GM18508 (cell line): ENCODE measurements around the gene TGFBR1.
"Not testable (repeated sequence)": the region's sequence is repeated elsewhere in the genome, so short reads cannot be mapped to it uniquely, and the experiment has no call there.

Experiments used
- ATAC-seq: cut with Tn5 transposase; IDR thresholded peaks from one replicate; pipeline ENCODE4 v1.9.1; 2021; ENCODE audit warnings: moderate number of reproducible peaks; ENCODE audit not compliant: insufficient read depth, unreplicated experiment

TGFBR1 gene

GRCh38 chr9:99182356-99182755 is 77.4 kb downstream of the TGFBR1 start:
- ATAC-seq, result no peak

GRCh38 chr9:99183616-99184015 is 78.7 kb downstream of the TGFBR1 start:
- ATAC-seq, result no peak

GRCh38 chr9:99184110-99184474 is 79.2 kb downstream of the TGFBR1 start:
- no peak for ATAC-seq

GRCh38 chr9:99184475-99185347 is 79.8 kb downstream of the TGFBR1 start:
- ATAC-seq, result peak; percentile 32

- ATAC-seq, result no peak
These were observed 80.4 kb downstream of the TGFBR1 start for GRCh38 chr9:99185348-99185632.

GRCh38 chr9:99185934-99186333 is 81.0 kb downstream of the TGFBR1 start:
- ATAC-seq, result no peak

- ATAC-seq, result no peak
These were observed 82.4 kb downstream of the TGFBR1 start for GRCh38 chr9:99187311-99187710.

GRCh38 chr9:99189186-99189585 is 84.3 kb downstream of the TGFBR1 start:
- no peak for ATAC-seq

GRCh38 chr9:99189887-99190596 is 85.1 kb downstream of the TGFBR1 start:
- no peak for ATAC-seq

- ATAC-seq, result no peak
These were observed 85.8 kb downstream of the TGFBR1 start for GRCh38 chr9:99190597-99191283.

GRCh38 chr9:99192786-99193465 is 88.0 kb downstream of the TGFBR1 start:
- ATAC-seq, result no peak

- ATAC-seq, result no peak
These were observed 88.5 kb downstream of the TGFBR1 start for GRCh38 chr9:99193466-99193821.

GRCh38 chr9:99196484-99196883 is 91.6 kb downstream of the TGFBR1 start:
- not testable (repeated sequence) for ATAC-seq

- ATAC-seq, result no peak
These were observed 92.3 kb downstream of the TGFBR1 start for GRCh38 chr9:99197124-99197630.

GRCh38 chr9:99197987-99198386 is 93.1 kb downstream of the TGFBR1 start:
- ATAC-seq, result no peak

- no peak for ATAC-seq
These were observed 95.1 kb downstream of the TGFBR1 start for GRCh38 chr9:99199938-99200539.

- no peak for ATAC-seq
These were observed 96.7 kb downstream of the TGFBR1 start for GRCh38 chr9:99201603-99202002.
